Neural cell (in vitro differentiated cells): ENCODE data around the gene SF1. TPM values are rescaled to one million over a fixed set of nuclear protein-coding genes. Genes with fewer than 3 reads are reported as not detected.

ENCODE experiments used
- H2AFZ ChIP-seq: fragments of 200-600, 300-800 bp; sonication (generic), shearing (Covaris generic); 2 replicates; pipeline ENCODE4 v1.6.0; 2014; ENCODE audit warnings: low read depth, mild to moderate bottlenecking, antibody characterized with exemption, low read length, moderate library complexity
- H3F3A ChIP-seq: fragments of 200-600 bp; shearing (Covaris generic); 2 replicates; pipeline ENCODE4 v1.6.1; 2016; ENCODE audit warnings: mild to moderate bottlenecking, moderate library complexity, mixed read lengths, antibody characterized with exemption, low read length; ENCODE audit not compliant: insufficient read depth, poor library complexity, severe bottlenecking
- H3K27ac ChIP-seq: fragments of 200-600, 300-800 bp; sonication (generic), shearing (Covaris generic); 2 replicates; pipeline ENCODE4 v1.5.1; 2014; ENCODE audit warnings: mild to moderate bottlenecking, low read length, moderate library complexity
- H3K27me3 ChIP-seq: fragments of 300-800, 200-600 bp; sonication (generic), shearing (Covaris generic); 2 replicates; pipeline ENCODE4 v1.6.0; 2014; ENCODE audit warnings: mild to moderate bottlenecking, low read depth, low read length, moderate library complexity; ENCODE audit not compliant: insufficient read depth
- H3K36me3 ChIP-seq: fragments of 300-800, 200-600 bp; sonication (generic), shearing (Covaris generic); 2 replicates; pipeline ENCODE4 v1.5.1; 2014; ENCODE audit warnings: mild to moderate bottlenecking, antibody characterized with exemption, low read length, moderate library complexity; ENCODE audit not compliant: insufficient read depth
- H3K4me2 ChIP-seq: fragments of 300-800, 200-600 bp; sonication (generic), shearing (Covaris generic); 2 replicates; pipeline ENCODE4 v1.6.0; 2014; ENCODE audit warnings: mild to moderate bottlenecking, low read length
- H3K4me3 ChIP-seq: fragments of 300-800, 200-600 bp; sonication (generic), shearing (Covaris generic); 2 replicates; pipeline ENCODE4 v1.5.1; 2014; ENCODE audit warnings: mild to moderate bottlenecking, low read length, moderate library complexity
- H3K79me2 ChIP-seq: fragments of 200-600 bp; shearing (Covaris generic); replicated peaks from 2 replicates; pipeline ENCODE4 v1.6.0; 2014; ENCODE audit warnings: mild to moderate bottlenecking, low read length, moderate library complexity; ENCODE audit not compliant: insufficient read depth
- H3K9ac ChIP-seq: fragments of 300-800, 200-600 bp; sonication (generic), shearing (Covaris generic); 2 replicates; pipeline ENCODE4 v1.6.1; 2016; ENCODE audit warnings: mild to moderate bottlenecking, low read length, mixed read lengths
- H3K9me2 ChIP-seq: fragments of 200-600 bp; shearing (Covaris generic); 2 replicates; pipeline ENCODE4 v1.6.1; 2016; ENCODE audit warnings: mild to moderate bottlenecking, low read length, mixed read lengths; ENCODE audit not compliant: insufficient read depth
- H3K9me3 ChIP-seq: fragments of 200-600, 300-800 bp; sonication (generic), shearing (Covaris generic); 2 replicates; pipeline ENCODE4 v1.6.1; 2016; ENCODE audit warnings: mild to moderate bottlenecking, mixed run types, low read length, moderate library complexity, mixed read lengths
- H4K20me1 ChIP-seq: fragments of 200-600 bp; shearing (Covaris generic); 2 replicates; pipeline ENCODE4 v1.6.1; 2016; ENCODE audit warnings: mild to moderate bottlenecking, mixed run types; ENCODE audit not compliant: insufficient read depth
- CTCF ChIP-seq: fragments of 450-650 bp; IDR thresholded peaks from 2 replicates; pipeline ENCODE4 v1.5.1; 2014; ENCODE audit warnings: antibody characterized with exemption, mild to moderate bottlenecking, moderate library complexity; ENCODE audit not compliant: poor library complexity, severe bottlenecking
- EP300 ChIP-seq: fragments of 450-650 bp; conservative IDR thresholded peaks from 2 replicates; pipeline ENCODE4 v1.6.1; 2014; ENCODE audit warnings: antibody characterized with exemption, mild to moderate bottlenecking, moderate library complexity; ENCODE audit not compliant: poor library complexity, severe bottlenecking
- EZH2 ChIP-seq: fragments of 200-600, 300-800 bp; shearing (Covaris generic), sonication (generic); IDR thresholded peaks from 2 replicates; pipeline ENCODE4 v1.6.1; 2014; ENCODE audit warnings: antibody characterized with exemption, low read length, borderline replicate concordance, mild to moderate bottlenecking; ENCODE audit not compliant: insufficient read depth, poor library complexity, severe bottlenecking
- MXI1 ChIP-seq: fragments of 450-650 bp; conservative IDR thresholded peaks from 2 replicates; pipeline ENCODE4 v1.6.1; 2014; ENCODE audit warnings: antibody characterized with exemption, mild to moderate bottlenecking; ENCODE audit not compliant: poor library complexity, severe bottlenecking
- POLR2AphosphoS5 ChIP-seq: IDR thresholded peaks from 2 replicates; pipeline ENCODE4 v1.6.1; 2012
- RAD21 ChIP-seq: fragments of 450-650 bp; conservative IDR thresholded peaks from 2 replicates; pipeline ENCODE4 v1.6.1; 2014; ENCODE audit warnings: antibody characterized with exemption, mild to moderate bottlenecking, moderate library complexity
- REST ChIP-seq: IDR thresholded peaks from 2 replicates; pipeline ENCODE4 v1.6.1; 2012; ENCODE audit warnings: borderline replicate concordance
- SMC3 ChIP-seq: fragments of 450-650 bp; conservative IDR thresholded peaks from 2 replicates; pipeline ENCODE4 v1.6.1; 2014; ENCODE audit warnings: antibody characterized with exemption, mild to moderate bottlenecking, moderate library complexity; ENCODE audit not compliant: poor library complexity
- TAF1 ChIP-seq: IDR thresholded peaks from 2 replicates; pipeline ENCODE4 v1.6.1; 2012; ENCODE audit warnings: low read depth
- polyA plus RNA-seq: library from polyadenylated mRNA; depleted of rRNA; stranded (reverse); fragments of >200 nt; gene quantifications from 2 replicates; pipeline ENCODE4 v1.2.3, GENCODE V29; 2014

Gene SF1
- polyA plus RNA-seq, 1 donor from 2014 or later, result 53.2 TPM

GRCh38 chr11:64776425-64776824, 1.9 kb downstream of the SF1 start:
- H3F3A ChIP-seq, result peaks cover 7% of the 10 kb centered on the region
- H3K79me2 ChIP-seq, result peaks cover 63% of the 10 kb centered on the region
- peaks cover 20% of the 10 kb centered on the region for H3K36me3 ChIP-seq
- H3K4me3 ChIP-seq, result peak overlapping the region; percentile 80
- TF ChIP-seq CTCF, result no peak
- no peak for TF ChIP-seq TAF1
- no peak for TF ChIP-seq EZH2
- no peak for TF ChIP-seq EP300
- TF ChIP-seq POLR2AphosphoS5, result no peak
- TF ChIP-seq MXI1, result no peak
- no peak for TF ChIP-seq SMC3
- no peak for TF ChIP-seq RAD21
- TF ChIP-seq REST, result no peak
- no peaks in the 10 kb centered on the region for H3K9me2 ChIP-seq
- no peak overlapping the region for H2AFZ ChIP-seq
- H3K4me2 ChIP-seq, result peak overlapping the region; percentile 91
- peaks cover 44% of the 10 kb centered on the region for H4K20me1 ChIP-seq
- no peaks in the 10 kb centered on the region for H3K27me3 ChIP-seq
- peak overlapping the region; percentile 73 for H3K9ac ChIP-seq
- H3K27ac ChIP-seq, result no peak overlapping the region
- H3K9me3 ChIP-seq, result no peaks in the 10 kb centered on the region

DNA sequence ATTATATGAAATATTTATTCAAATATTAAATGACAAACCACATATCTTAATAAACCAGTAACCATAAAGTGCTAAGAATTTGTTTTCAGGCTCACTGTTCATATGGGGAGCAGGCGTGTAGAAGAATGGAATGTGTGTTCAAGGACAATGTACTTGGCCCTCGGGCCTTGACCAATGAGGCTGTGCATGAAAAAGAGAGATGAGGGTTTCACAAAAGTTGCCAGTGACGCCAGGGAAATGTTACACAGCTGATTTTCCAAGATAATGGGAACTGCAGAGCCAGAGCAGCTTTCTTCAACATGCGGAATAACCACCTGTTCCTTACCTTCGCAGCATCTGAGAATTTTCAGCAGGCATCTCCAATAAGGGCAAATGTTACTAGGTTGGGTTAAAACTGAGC, 4.2 kb downstream of the SF1 start:
- no peak for TF ChIP-seq CTCF
- no peak for TF ChIP-seq SMC3
- TF ChIP-seq MXI1, result no peak
- TF ChIP-seq TAF1, result no peak
- no peak for TF ChIP-seq POLR2AphosphoS5
- no peak for TF ChIP-seq EP300
- TF ChIP-seq EZH2, result no peak
- TF ChIP-seq RAD21, result no peak
- no peak for TF ChIP-seq REST
- H2AFZ ChIP-seq, result no peak overlapping the region

More for the DNA sequence above, 4.2 kb downstream of the SF1 start:
- Histone ChIP-seq H3K9ac (no peak overlapping the region), H3K4me2 (no peak overlapping the region), H3K79me2 (peaks cover 63% of the 10 kb centered on the region), H3K27ac (no peak overlapping the region), H3K4me3 (no peak overlapping the region), H3F3A (peaks cover 1% of the 10 kb centered on the region), H3K36me3 (peaks cover 37% of the 10 kb centered on the region), H3K9me3 (no peaks in the 10 kb centered on the region), H4K20me1 (peaks cover 52% of the 10 kb centered on the region), H3K27me3 (no peaks in the 10 kb centered on the region), H3K9me2 (no peaks in the 10 kb centered on the region)
